ENCODE data around the gene PDZD11. TPM values are rescaled to one million over a fixed set of nuclear protein-coding genes. Genes with fewer than 3 reads are reported as not detected.
"Not testable (repeated sequence)": the region's sequence is repeated elsewhere in the genome, so short reads cannot be mapped to it uniquely, and the experiment has no call there.

The PDZD11 gene
- 10.7 TPM for total RNA-seq

DNA sequence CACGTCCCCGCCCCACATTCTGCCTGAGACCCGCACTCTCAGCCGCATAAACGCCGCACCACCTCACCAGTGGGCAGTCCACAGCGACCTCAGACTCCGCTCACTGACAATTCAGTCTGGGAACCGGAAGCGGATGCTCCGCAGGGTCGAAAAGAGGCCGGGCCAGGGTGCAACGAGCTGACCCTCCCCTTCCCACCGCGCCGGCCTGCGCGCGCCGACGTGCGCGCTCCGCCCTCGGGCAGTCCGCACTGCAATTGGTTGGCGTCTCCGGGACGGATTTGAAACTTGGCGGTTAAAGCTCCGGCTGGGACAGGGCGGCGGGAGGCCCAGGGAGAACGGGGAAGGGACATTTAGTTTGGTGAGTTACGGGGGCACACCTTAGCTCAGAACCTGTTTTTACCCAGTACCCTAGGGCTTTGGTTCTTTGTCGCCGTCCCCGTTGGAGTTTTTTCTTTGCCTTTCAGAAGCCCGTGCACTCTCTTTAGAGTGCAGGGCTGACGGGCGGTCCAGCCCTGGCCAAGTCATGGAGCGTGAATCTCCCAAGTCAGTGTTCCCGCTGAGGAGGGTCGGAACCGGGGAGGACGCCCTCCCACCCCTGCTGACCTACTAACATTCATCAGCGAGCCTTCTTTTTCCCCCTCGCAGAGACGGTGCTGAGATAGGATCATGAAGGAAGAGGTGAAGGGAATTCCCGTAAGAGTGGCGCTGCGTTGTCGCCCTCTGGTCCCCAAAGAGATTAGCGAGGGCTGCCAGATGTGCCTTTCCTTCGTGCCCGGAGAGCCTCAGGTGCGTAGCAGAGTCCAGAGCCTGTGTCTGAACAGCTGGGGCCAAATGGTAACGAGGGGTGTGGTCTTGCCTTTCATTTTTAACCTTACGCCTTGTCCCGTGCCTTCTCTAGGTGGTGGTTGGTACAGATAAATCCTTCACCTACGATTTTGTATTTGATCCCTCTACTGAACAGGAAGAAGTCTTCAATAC is at the start of gene PDZD11, which contains the start of gene KIF4A:
Gene PDZD11 (minus strand): TSS at position 135 of the 978 bp plus-strand sequence. CDS start 586 bp downstream, outside the sequence.
Gene KIF4A (plus strand): TSS at position 312 of the 978 bp plus-strand sequence. CDS start 355 bp downstream, at position 667.
- DNase-seq (ENCODE audit: low spot score): peak; percentile 84
- ATAC-seq: peak; percentile 100

DNA sequence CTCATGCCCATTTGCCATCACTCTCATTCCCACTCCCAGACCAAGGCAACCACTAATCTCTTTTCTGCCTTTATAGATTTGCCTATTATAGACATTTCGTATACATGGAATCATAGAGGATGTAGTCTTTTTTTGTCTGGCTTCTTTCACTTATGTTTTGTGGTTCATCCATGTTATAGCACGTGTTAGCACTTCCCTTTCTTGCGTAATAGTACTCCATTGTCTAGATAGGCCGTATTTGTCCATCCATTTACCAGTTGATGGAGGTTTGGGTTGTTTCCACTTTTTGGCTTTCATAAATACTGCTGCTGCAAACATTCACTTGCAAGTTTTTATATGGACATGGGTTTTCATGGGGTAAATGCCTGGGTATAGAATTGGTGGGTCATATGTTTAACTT is 48.6 kb upstream of the PDZD11 start:
- DNase-seq (ENCODE audit: low spot score) (no peak), ATAC-seq (no peak)

GRCh38 chrX:70336767-70337166 is 47.0 kb upstream of the PDZD11 start:
- ATAC-seq: no peak
- no peak for DNase-seq (ENCODE audit: low spot score)

- ATAC-seq (no peak), DNase-seq (ENCODE audit: low spot score) (no peak)
Measured at GRCh38 chrX:70332600-70332999, 42.9 kb upstream of the PDZD11 start.

DNA sequence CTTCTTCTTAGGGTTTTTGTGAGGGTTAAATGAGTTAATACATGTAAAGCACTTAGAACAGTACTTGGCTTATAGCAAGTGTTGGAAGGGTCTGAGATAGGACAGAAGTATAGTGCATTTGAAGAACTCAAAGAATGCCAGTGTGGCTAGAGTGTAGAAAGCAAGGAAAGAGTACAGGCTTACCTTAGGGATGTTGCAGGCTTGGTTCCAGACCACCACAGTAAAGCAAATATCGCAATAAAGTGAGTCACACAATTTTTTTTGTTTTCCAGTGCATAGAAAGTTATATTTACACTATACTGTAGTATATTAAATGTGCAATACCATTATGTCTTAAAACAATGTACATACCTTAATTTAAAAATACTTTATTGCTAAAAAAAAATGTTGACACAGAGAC is 41.4 kb upstream of the PDZD11 start:
- ATAC-seq: no peak
- DNase-seq (ENCODE audit: low spot score): no peak

DNA sequence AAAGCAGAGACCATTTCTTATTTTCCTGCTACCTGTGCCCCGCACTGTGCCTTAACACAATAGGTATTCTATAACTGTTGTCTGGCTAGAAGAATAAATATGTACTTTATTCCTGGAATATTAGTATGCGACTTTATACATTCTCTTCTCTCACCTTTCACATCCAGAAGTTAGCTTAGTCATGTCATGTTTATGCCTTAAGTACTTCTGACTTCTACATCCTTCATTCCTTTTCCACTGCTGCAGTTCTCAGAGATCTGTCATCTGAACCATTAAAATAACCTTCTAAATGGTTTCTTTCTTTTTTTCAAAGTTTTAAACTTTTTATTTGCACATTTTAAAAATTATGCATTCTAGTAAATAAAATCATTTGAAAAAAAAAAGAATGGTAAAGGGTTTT is 34.6 kb upstream of the PDZD11 start:
- ATAC-seq: no peak
- no peak for DNase-seq (ENCODE audit: low spot score)

DNA sequence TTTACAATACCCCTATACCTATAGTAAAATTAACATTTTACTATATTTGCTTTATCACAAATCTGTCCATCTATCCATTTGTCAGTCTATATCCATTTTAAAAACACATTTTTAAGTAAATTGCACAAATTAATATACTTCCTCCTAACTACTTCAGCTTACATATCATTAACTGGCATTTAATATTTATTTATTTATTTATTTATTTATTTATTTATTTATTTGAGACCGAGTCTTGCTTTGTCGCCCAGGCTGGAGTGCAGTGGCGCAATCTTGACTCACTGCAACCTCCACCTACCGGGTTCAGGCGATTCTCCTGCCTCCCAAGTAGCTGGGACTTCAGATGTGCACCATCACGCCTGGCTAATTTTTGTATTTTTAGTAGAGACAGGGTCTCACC is 33.9 kb upstream of the PDZD11 start:
- not testable (repeated sequence) for DNase-seq (ENCODE audit: low spot score); ATAC-seq

DNA sequence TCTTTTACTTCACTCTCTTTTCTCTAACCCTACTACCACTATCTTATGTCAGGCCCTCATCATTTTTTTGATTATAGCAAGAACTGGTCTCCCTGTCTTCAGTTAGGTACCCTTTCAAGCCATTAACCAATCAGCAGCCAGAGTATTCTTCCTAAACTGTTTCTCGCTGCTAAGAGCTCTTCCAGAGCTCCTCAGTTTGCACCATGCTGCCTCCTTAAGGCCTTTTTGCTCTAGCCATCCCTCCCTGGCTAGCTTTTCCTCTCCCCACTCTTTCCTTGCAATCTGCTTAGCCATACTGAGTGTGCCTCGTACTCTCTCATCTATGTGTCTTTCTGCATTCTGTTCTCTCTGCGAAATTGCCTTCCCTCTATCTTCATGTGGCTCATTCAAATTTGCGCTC is 33.1 kb upstream of the PDZD11 start:
- ATAC-seq (no peak), DNase-seq (ENCODE audit: low spot score) (no peak)

DNA sequence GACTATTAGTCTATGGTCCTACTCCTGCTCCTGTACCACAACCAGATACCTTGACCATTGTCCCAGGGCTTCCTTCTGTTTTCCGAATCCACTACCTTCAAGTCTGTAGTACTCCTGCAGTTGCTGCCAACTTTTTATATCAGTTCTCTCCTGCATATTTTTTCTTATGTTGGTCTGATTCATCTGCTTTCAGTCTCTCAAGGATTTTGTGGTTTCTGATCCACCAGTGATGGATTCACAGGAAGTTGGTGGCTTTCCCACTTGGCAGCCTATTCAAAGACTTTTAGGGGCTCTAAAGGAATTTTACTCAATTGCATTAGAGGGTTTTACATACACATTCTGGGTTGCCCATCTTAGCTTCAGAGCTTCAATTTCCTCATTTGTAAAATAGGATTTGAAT is 23.8 kb upstream of the PDZD11 start:
- DNase-seq (ENCODE audit: low spot score) (no peak), ATAC-seq (no peak)

GRCh38 chrX:70301716-70302115 is 12.0 kb upstream of the PDZD11 start:
- no peak for ATAC-seq
- DNase-seq (ENCODE audit: low spot score): no peak

DNA sequence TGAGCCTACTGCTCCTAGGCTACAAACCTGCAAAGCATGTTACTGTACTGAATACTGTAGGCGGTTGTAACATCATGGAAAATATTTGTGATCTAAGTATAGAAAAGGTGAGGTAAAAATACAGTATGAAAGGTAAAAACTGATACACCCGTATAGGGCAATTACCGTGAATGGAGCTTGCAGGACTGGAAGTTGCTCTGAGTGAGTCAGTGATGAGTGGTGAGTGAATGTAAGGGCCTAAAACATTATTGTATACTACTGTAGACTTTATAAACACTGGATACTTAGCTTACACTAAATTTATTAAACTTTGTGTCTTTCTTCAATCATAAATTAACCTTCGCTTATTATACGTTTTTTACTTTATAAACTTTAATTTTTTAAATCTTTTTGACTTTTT is 3.9 kb upstream of the PDZD11 start:
- ATAC-seq (no peak), DNase-seq (ENCODE audit: low spot score) (no peak)

DNA sequence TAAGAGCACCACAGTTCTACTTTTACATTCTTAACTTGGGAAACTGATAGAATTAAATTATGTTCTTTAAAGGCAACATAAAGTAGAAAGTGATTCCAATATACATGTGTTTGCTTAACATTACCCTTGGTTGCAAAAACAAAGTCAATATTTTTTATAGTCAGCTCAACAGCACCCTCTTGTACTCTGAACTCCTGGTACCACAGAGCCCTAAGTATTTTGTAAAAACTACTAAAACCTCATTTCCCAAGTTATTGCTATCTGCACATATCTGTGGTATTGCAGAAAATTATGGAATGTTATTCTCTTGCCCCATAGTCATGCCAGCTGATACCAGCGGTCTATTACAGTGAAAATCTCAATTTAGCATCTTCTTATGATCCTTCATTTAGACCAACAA is 3.1 kb upstream of the PDZD11 start:
- ATAC-seq (no peak), DNase-seq (ENCODE audit: low spot score) (no peak)

GRCh38 chrX:70289168-70289792 is 447 bp downstream of the PDZD11 start:
- no peak for ATAC-seq
- no peak for DNase-seq (ENCODE audit: low spot score)

DNA sequence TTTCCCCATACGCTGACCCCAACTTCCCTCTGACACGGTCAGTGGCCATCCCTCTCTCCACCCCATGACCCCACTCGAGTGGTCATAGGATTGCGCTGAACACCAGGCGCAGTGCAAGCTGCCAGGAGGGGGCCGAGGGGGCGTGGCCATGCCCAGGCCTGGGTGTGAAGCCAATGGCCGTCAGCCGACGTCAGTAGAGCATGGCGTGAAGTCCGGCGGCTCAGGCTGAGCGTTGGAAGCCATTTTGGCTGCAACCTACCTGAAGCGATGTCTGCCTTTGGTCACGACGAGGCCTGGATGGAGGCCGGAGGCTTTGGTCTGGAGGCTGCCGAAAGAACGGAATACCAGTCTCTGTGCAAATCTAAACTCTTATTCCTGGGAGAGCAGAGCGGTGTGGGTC is 7.8 kb downstream of the PDZD11 start, which contains the start of gene RAB41:
Gene RAB41 (plus strand): TSS at position 222 of the 400 bp plus-strand sequence. CDS start 46 bp downstream, at position 268.
- ATAC-seq (no peak), DNase-seq (ENCODE audit: low spot score) (no peak)

DNA sequence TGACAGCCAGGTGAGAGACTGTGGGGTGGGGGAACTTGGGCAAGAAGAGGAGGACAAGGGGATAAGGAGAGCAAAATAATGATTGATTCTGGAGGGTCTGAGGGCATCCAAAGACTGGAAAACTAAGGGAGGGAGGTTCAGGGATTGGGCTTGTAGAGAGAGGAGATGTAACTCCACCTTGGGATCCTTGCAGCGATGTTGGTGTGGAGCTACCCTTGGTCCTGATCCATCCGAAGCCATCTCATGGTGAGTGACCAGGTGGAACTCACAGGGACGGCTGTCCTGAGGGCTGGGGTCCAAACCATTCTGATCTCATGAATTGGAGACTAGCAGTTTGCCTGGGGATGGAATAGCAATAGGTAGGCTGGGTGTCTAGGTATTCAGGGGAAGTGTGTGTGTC is 9.2 kb downstream of the PDZD11 start:
- no peak for DNase-seq (ENCODE audit: low spot score)
- no peak for ATAC-seq

GRCh38 chrX:70279081-70279480 is 10.6 kb downstream of the PDZD11 start:
- ATAC-seq: no peak
- no peak for DNase-seq (ENCODE audit: low spot score)

- not testable (repeated sequence) for DNase-seq (ENCODE audit: low spot score)
Measured at GRCh38 chrX:70274029-70274428, 15.7 kb downstream of the PDZD11 start.

GRCh38 chrX:70268034-70268433 is 21.7 kb downstream of the PDZD11 start, which contains the start of gene ARR3:
Gene ARR3, plus strand, starts transcription at chrX:70268334. Its CDS starts 1,052 bp downstream, at chrX:70269386.
- DNase-seq (ENCODE audit: low spot score) (no peak), ATAC-seq (no peak)

More at GRCh38 chrX:70274029-70274428, 15.7 kb downstream of the PDZD11 start:
- ATAC-seq: not testable (repeated sequence)

DNA sequence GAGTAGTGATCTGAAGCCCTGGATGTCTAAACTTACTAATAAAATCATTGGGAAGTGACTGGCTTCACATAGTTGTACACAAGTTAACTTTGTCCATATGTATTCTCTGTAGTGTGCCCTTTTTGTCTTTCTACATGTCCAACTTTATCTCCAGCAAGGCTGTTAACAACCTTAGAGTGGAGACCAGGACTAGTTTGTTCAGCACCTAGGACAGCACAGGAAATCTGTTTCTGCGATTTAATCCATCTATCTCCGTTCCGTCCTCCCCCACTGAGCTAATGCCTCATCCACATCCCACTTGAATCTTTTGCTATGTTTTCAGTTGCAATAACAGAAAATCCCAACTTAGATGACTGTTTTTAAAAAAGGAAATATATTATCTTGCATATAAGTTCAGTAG is 24.9 kb downstream of the PDZD11 start:
- DNase-seq (ENCODE audit: low spot score): no peak
- ATAC-seq: no peak

DNA sequence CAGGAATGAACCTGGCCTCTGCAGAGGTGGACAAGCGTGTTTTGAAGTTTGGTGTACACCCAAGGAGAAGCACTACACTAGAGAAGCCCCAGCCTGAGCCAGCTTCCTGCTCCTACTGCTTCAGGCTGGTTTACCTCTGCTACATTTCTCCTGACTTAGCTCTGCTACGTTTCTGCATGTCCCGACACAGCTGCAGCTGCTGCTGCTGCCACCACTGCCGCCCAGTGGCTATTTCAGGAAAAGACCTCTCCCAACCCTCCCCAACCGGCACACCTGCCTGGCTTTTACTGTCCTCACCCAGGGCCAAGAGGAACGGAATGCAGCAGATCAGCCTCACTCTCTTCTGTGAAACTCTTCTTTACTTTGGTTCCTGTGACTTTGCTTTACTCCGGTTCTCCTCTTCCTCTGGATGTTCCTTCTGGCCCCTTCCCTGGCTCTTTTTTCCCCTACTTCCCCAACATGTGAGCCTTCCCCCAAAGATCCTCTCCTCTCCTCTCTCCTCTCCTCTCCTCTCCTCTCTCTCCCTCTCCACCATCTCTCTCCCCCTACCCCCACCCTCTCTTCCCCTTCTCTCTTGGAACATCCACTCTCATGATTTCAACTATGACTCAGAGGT is 26.7 kb downstream of the PDZD11 start:
- DNase-seq (ENCODE audit: low spot score) (peak; percentile 43), ATAC-seq (peak; percentile 89)

DNA sequence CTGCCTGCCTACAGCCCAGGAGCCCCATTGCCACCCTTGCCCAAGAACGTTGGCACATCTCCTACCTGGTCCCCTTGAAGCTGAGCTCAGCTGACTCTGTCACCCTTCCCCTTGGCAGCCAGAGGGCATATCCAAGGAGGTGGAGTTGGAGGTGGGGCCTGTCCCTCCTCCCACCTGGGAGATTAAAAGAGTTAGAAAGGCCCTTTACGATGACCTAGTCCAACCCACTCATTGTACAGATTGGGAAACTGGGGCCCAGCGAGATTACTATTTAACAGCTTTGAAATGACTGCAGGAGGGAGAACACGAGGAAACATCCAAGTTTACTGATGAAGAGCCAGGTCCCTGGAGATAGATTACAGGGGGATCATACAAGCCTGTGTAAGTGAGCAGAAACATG is 29.6 kb downstream of the PDZD11 start, which contains the start of gene P2RY4:
Gene P2RY4 (minus strand): TSS at position 101 of the 400 bp plus-strand sequence. CDS start 580 bp downstream, outside the sequence.
- ATAC-seq: no peak
- DNase-seq (ENCODE audit: low spot score): no peak

Measured in left lobe of liver (tissue), 2 donors.